ENCODE results near the gene PLD5.

- TF ChIP-seq, protein P1, sequence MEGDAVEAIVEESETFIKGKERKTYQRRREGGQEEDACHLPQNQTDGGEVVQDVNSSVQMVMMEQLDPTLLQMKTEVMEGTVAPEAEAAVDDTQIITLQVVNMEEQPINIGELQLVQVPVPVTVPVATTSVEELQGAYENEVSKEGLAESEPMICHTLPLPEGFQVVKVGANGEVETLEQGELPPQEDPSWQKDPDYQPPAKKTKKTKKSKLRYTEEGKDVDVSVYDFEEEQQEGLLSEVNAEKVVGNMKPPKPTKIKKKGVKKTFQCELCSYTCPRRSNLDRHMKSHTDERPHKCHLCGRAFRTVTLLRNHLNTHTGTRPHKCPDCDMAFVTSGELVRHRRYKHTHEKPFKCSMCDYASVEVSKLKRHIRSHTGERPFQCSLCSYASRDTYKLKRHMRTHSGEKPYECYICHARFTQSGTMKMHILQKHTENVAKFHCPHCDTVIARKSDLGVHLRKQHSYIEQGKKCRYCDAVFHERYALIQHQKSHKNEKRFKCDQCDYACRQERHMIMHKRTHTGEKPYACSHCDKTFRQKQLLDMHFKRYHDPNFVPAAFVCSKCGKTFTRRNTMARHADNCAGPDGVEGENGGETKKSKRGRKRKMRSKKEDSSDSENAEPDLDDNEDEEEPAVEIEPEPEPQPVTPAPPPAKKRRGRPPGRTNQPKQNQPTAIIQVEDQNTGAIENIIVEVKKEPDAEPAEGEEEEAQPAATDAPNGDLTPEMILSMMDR (IDR thresholded peaks at IDR 0.05) = no peak
- no peak for TF ChIP-seq POLR2AphosphoS5 (IDR thresholded peaks at IDR 0.05)
Measured at GRCh38 chr1:242162140-242162539, 362.4 kb downstream of the PLD5 start.
